Activated effector memory CD4-positive, alpha-beta T cell treated with Interleukin-2 at 50 U/mL for 16 hours (primary cell): ENCODE data around the gene MAPRE3.

Experiments used
- DNase-seq: peaks from one replicate; pipeline ENCODE4 v3.0.0-alpha.2; 2020

The MAPRE3 gene

DNA sequence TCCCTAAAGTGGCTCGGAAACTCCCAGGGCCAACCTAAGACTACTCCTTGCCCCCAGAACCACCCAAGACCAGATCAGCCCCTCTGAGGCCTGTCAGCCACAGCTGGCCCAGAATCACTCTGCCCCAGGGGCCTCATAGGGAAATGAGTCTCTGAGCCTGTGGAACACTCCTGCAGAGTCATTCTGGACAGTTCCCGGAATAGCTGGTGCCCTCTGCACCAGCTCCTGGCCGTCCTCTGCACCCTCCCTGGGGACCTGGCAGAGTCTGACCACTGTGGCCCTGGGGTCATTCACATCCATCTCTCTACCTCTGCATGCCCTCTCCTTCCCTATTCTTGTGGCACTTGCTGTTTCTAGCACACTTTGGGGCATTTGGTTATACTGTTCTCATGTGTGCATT lies 47.7 kb downstream of the MAPRE3 start:
- DNase-seq = no peak

- no peak for DNase-seq
Measured at GRCh38 chr2:27019459-27019858, 49.0 kb downstream of the MAPRE3 start.

DNA sequence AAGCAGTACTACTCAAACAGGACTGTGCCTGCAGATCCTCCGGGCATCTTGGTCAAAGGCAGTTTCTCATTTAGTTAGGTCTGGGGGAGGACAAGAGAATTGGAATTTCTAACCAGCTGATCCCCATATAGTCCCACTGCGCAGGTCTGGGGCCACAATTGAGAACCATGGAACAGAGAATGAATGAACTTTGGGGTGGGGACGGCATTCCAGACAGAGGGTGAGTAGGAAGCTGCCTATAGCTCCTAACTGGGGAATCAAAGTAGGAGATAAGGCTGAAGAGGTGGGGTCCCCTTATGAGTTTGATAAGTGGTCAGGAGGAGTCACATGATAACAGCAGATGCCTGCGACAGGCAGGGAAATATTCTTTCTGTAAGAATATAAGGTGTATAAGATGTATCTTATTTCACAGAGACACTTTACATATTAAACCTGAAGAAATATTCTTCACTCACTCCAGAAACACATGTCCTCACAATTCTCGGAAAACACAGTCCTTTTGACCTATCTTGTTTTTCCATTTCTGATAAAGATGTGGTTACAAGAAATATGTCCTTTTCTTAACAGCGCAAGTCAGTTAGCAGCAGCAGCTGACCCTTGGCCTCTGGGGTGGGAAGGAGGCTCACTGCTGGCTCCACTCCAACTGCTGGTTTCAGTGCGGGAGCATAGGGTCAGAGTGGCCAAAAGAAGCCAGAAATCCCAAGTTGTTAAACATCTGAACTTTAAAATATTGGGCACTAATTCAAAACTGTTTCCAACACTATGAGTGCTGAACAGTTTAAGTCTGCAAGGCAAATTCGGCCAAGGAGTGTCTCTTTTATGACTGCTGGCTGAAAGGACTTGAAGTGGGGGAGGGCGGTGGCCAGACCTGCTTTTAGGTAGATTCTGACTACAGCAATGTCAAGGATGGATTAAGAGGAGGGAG lies 49.8 kb downstream of the MAPRE3 start:
- DNase-seq = no peak

GRCh38 chr2:27021253-27022049 lies 51.0 kb downstream of the MAPRE3 start:
- no peak for DNase-seq

- no peak for DNase-seq
Measured at GRCh38 chr2:27023740-27024139, 53.3 kb downstream of the MAPRE3 start.

GRCh38 chr2:27024188-27024587 lies 53.8 kb downstream of the MAPRE3 start:
- DNase-seq = no peak

- no peak for DNase-seq
Measured at GRCh38 chr2:27024812-27025211, 54.4 kb downstream of the MAPRE3 start.

- no peak for DNase-seq
Measured at GRCh38 chr2:27025281-27025800, 54.9 kb downstream of the MAPRE3 start.

- DNase-seq = no peak
Measured at GRCh38 chr2:27025861-27026851, 55.7 kb downstream of the MAPRE3 start.

- no peak for DNase-seq
Measured at GRCh38 chr2:27027211-27027651, 56.8 kb downstream of the MAPRE3 start.

DNA sequence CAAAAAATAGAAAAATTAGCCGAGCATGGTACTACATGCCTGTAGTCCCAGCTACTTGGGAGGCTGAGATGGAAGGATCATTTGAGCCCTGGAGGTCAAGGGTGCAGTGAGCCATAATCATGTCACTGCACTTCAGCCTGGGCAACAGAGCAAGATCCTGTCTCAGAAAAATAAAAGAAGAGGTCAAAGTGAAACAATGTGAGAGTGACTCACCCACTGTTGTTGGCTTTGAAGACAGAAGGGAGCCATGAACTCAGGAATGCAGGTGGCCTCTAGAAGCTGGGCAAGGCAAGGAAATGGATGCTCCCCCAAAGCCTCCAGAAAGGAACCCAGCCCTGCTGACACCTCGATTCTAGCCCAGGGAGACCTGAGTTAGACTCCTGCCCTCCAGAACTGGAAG lies 58.6 kb downstream of the MAPRE3 start:
- DNase-seq = no peak

DNA sequence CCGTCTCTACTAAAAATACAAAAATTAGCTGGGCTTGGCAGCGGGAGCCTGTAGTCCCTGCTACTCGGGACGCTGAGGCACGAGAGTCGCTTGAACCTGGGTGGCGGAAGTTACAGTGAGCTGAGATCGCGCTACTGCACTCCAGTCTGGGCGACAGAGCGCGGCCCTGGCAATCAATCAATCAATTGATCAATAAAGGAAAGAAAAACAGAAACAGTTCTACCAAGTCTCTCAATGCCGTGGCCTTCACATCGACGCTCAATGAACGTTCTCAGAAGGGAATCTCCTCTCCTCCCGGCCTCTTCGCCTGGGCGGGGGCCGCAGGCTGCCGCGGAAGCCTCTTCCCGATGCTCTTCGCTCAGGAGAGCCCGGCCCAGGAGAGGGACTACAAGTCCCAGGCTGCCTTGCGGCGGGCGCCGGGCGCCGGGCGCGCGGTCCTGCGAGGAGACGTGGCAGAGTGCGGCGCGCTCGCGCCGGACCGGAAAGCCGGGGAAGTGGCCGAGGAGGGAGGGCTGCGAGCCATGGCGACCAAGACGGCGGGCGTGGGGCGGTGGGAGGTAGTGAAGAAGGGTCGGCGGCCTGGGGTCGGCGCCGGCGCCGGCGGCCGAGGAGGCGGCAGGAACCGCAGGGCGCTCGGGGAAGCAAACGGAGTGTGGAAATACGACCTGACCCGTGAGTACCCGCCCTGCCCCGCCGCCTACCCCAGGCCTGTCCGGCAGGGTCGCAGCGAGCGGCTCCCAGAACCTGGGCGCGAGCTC lies 62.2 kb downstream of the MAPRE3 start, which contains the start of gene TMEM214:
Gene TMEM214 (plus strand): TSS at position 471 of the 758 bp plus-strand sequence. CDS start 51 bp downstream, at position 522.
- peak; percentile 71 for DNase-seq

- no peak for DNase-seq
Measured at GRCh38 chr2:27033253-27033852, 62.9 kb downstream of the MAPRE3 start.

DNA sequence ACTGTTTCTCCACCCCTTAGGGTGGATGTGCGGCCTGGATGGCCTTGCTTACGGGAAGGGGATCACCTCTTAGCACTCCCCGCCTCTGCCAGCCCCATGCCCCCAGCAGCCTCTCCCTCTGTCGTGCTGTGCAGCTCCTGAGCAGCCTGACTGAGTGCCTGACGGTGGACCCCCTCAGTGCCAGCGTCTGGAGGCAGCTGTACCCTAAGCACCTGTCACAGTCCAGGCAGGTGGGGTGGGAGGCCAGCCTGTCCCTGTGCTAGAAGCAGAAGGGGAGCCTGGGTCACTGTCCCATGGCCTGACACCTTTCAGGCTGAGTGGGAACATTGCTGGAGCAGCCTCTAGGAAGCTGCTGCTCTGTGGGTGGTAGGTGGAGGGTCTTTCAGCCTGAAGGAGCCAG lies 67.6 kb downstream of the MAPRE3 start:
- no peak for DNase-seq

DNA sequence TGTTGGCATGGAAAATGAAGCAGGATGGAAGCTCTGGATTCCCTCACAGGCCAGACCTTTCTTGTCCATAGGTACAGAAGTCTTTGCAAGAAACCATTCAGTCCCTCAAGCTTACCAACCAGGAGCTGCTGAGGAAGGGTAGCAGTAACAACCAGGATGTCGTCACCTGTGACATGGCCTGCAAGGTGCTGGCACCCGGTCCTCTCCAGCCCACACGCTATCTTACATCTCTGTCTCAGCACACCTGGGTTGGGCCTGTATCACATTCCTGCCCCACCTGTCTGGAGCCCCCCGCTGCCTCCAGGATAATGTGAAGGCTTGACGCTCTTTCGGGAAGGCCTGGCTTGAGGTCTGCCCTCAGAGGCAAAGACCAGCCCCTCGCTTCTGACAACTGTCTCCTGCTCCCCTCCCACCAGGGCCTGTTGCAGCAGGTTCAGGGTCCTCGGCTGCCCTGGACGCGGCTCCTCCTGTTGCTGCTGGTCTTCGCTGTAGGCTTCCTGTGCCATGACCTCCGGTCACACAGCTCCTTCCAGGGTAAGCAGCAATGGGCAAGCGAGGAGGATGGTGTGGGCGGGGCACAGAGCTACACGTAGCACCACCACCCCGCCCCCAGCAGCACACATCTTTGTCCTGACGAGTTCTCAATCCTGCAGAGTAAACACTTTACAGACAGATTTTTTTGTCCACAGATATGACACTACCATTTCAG lies 68.3 kb downstream of the MAPRE3 start:
- no peak for DNase-seq

DNA sequence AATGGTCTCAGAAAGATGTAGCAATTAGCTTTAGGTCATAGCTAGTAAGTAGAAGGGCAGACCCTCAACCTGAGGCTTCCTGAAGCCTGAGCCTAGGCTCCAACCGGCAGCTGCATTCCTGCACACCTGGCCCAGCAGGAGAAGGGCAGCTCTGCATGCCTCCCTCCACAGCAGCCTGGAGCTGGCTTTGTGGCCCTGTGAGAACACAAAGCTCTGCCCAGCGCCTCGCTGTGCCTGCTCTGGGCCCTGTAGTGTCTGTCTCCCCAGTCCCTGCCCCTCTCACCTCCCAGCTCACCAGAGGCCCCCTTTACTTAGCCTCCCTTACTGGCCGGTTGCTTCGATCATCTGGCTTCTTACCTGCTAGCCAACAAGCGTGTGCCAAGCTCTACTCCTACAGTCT lies 69.0 kb downstream of the MAPRE3 start:
- DNase-seq = no peak

DNA sequence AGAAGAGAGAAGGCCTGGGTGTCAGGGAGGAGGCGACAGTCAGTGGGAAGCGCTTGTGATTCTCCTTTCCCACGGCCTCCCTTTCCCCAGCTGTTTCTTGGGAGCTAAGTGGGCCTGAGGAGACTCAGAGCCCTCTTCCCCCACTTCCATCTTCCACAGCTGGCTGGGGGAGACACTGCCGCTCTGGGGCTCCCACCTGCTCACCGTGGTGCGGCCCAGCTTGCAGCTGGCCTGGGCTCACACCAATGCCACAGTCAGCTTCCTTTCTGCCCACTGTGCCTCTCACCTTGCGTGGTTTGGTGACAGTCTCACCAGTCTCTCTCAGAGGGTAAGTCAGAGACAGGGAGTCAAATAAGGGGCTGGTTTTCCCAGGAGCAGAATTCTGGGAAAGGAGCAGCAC lies 69.4 kb downstream of the MAPRE3 start:
- DNase-seq = no peak

DNA sequence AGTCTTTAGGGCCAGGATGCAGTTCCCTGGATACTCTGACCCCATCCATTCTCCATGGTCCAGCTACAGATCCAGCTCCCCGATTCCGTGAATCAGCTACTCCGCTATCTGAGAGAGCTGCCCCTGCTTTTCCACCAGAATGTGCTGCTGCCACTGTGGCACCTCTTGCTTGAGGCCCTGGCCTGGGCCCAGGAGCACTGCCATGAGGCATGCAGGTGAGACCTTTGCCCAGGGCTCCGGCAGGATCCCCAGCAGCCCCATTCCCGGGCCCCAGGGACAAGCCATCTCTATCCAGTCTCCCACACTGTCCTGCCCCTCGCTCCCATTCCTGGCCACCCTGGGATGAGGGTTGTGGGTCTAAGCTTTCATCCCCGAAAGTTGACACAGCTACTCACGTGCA lies 69.8 kb downstream of the MAPRE3 start:
- no peak for DNase-seq

DNA sequence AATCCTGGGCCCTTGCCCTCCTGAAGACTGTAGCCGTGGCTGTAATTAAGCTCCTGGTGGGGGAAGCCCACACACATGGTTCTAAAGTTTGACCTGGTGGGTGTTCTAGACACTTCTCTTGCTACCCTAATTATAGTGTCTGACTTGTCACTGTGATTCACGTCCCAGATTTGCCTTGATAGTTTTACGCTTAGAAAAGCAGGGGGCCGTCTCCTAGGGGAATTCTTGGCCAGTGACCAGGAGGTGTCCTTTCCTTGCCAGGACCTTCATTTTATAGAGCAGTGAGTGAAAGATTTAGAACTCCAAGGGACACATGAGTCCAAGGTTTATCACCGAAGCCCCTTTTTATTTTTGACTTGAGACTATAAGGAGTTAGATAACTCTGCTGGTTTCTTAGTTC lies 71.3 kb downstream of the MAPRE3 start:
- no peak for DNase-seq

GRCh38 chr2:27042159-27042661 lies 71.8 kb downstream of the MAPRE3 start:
- no peak for DNase-seq
